PC-9 (cell line): Measurements from ENCODE around the gene MATN1. TPM values are rescaled to one million over a fixed set of nuclear protein-coding genes. Genes with fewer than 3 reads are reported as not detected.

Experiments used
- Bru-seq: library from RNA; stranded (reverse); fragments of 400-500 nt; gene quantifications from one replicate; lab custom pipeline; 2021; lab: Mats Ljungman, UMichigan
- BruChase-seq, 2 experiments: library from RNA; stranded (reverse); fragments of 400-500 nt; gene quantifications; one replicate each; lab custom pipeline; 2021; lab: Mats Ljungman, UMichigan
- BruUV-seq: library from RNA; stranded (reverse); fragments of 400-500 nt; replicated peaks from 2 replicates; lab custom pipeline; 2021; lab: Mats Ljungman, UMichigan
- CTCF ChIA-PET: fragments of 300-600 bp; sonication (Branson Sonifier 250); formaldehyde crosslinking; loops from one replicate; lab custom pipeline; 2022; ENCODE audit warnings: antibody characterized with exemption; lab: Charles Lee
- POLR2A ChIA-PET: fragments of 300-600 bp; sonication (Branson Sonifier 250); formaldehyde crosslinking; loops from one replicate; lab custom pipeline; 2022; ENCODE audit warnings: antibody characterized with exemption; ENCODE audit not compliant: unreplicated experiment; lab: Charles Lee
- DNase-seq, 2 experiments: peaks; one replicate each; pipeline versions ENCODE4 v3.0.0 to v3.0.0-alpha.2; 2015 to 2022; ENCODE audit warnings: mixed read lengths in 1 of 2
- H2AFZ ChIP-seq: fragments of 200-600 bp; sonication (generic); 2 replicates; pipeline ENCODE4 v1.8.1; 2017; ENCODE audit warnings: antibody characterized with exemption
- H3F3A ChIP-seq: fragments of 200-600 bp; sonication (generic); 2 replicates; pipeline ENCODE4 v1.8.1; 2017; ENCODE audit warnings: antibody characterized with exemption, mild to moderate bottlenecking, low read depth; ENCODE audit not compliant: insufficient read depth
- H3K27ac ChIP-seq: fragments of 200-600 bp; sonication (generic); 2 replicates; pipeline ENCODE4 v1.6.1; 2016; ENCODE audit warnings: mixed run types
- H3K27me3 ChIP-seq: fragments of 200-600 bp; sonication (generic); 2 replicates; pipeline ENCODE4 v1.6.1; 2016; ENCODE audit warnings: low read depth, mixed run types; ENCODE audit not compliant: insufficient read depth
- H3K36me3 ChIP-seq: fragments of 200-600 bp; sonication (generic); 2 replicates; pipeline ENCODE4 v1.6.1; 2016; ENCODE audit warnings: low read depth, mixed run types
- H3K4me1 ChIP-seq: fragments of 200-600 bp; sonication (generic); replicated peaks from 2 replicates; pipeline ENCODE4 v1.6.1; 2016; ENCODE audit warnings: mixed run types; ENCODE audit not compliant: insufficient read depth
- H3K4me2 ChIP-seq: fragments of 200-600 bp; sonication (generic); 2 replicates; pipeline ENCODE4 v1.6.1; 2017; ENCODE audit warnings: mixed run types
- H3K4me3 ChIP-seq: fragments of 200-600 bp; sonication (generic); 2 replicates; pipeline ENCODE4 v1.6.1; 2016; ENCODE audit warnings: mixed run types
- H3K79me2 ChIP-seq: fragments of 200-600 bp; sonication (generic); 2 replicates; pipeline ENCODE4 v1.6.1; 2017; ENCODE audit warnings: low read depth, mixed run types
- H3K9me2 ChIP-seq: fragments of 200-600 bp; sonication (generic); 2 replicates; pipeline ENCODE4 v1.8.1; 2017; ENCODE audit warnings: mild to moderate bottlenecking; ENCODE audit not compliant: insufficient read depth
- H3K9me3 ChIP-seq: fragments of 200-600 bp; sonication (generic); 2 replicates; pipeline ENCODE4 v1.8.1; 2016; ENCODE audit warnings: low read depth; ENCODE audit not compliant: insufficient read depth
- H4K20me1 ChIP-seq: fragments of 200-600 bp; sonication (generic); 2 replicates; pipeline ENCODE4 v1.8.1; 2017; ENCODE audit not compliant: insufficient read depth
- EZH2 ChIP-seq: fragments of 200-600 bp; sonication (generic); IDR thresholded peaks from 2 replicates; pipeline ENCODE4 v1.8.0; 2017; ENCODE audit warnings: antibody characterized with exemption, low read depth
- intact Hi-C: fragments of 100-400 bp; cut with micrococcal nuclease; formaldehyde crosslinking; loops from one replicate; pipeline ENCODE4 v1.10.0; 2022; ENCODE audit not compliant: unreplicated experiment
- long read RNA-seq: library from polyadenylated mRNA; stranded (forward); transcript quantifications from one replicate; pipeline ENCODE4 v2.0.0, GENCODE V29; 2022
- total RNA-seq: library from RNA; stranded (reverse); gene quantifications from 2 replicates; pipeline ENCODE4 v1.2.3, GENCODE V29; 2021
- TF ChIP-seq, protein P1 (sequence below): fragments of 200-600 bp; sonication (generic); conservative IDR thresholded peaks from 2 replicates; pipeline ENCODE4 v1.6.1; 2017; ENCODE audit warnings: mixed run types, antibody characterized with exemption, mild to moderate bottlenecking, moderate library complexity

The MATN1 gene
- total RNA-seq = 0.37 and 0.50 TPM in 2 replicates
- percentile 15 among the genes with signal in this experiment for Bru-seq, nascent RNA
- percentile 16 among the genes with signal in this experiment for BruChase-seq, experiment 1, labeled RNA remaining after a 2-hour chase
- percentile 24 among the genes with signal in this experiment for BruChase-seq, experiment 2, labeled RNA remaining after a 6-hour chase
- long read RNA-seq = 0 reads

DNA sequence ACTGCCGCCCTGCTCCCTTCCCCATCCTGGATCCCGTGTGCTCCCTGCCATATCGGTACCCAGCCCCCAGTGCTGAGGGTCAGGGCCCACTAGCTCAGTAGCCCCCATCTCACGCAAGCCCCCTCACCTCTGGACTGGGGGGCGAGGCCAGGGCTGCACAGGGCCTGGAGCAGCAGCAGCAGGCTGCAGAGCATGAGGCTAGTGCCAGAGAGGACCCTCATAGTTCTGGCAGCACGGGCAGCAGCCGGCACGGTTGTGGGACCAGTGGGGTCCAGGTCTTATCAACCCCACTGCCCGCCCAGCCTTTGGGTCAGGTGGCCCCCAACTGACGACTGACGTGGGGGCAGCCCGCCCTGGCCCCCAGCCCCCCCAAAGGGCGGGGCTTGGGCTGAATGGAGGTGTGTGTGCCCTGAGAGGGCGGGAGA is at the start of gene MATN1:
Gene MATN1, minus strand, starts transcription at position 255 of the 425 bp plus-strand sequence. Its CDS starts 34 bp downstream, at position 221.
- Histone ChIP-seq H3K9me2 (no peaks in the 10 kb centered on the region), H3K4me1 (0 out of 2 replicates have a peak, but pooled peaks cover 11% of the 10 kb centered on the region), H4K20me1 (no peaks in the 10 kb centered on the region; the same call in 1 of the 2 replicates), H3K4me3 (no peak within 1 kb of the TSS), H3K27me3 (no peaks in the 10 kb centered on the region), H3K4me2 (no peak within 1 kb of the TSS), H3K27ac (no peak within 1 kb of the TSS), H3F3A (peaks cover 7% of the 10 kb centered on the region; the same call in 1 of the 2 replicates), H3K9me3 (no peaks in the 10 kb centered on the region), H3K79me2 (no peaks in the 10 kb centered on the region), H3K36me3 (no peaks in the 10 kb centered on the region), H2AFZ (no peak within 1 kb of the TSS)
- ChIA-PET CTCF (interaction anchor here (0.6 kb wide), 1 partner anchor 58 kb away, joined by 11 read pairs; no protein-coding TSS in a partner anchor), POLR2A (no interaction called here)
- no peak for DNase-seq
- TF ChIP-seq, protein P1, sequence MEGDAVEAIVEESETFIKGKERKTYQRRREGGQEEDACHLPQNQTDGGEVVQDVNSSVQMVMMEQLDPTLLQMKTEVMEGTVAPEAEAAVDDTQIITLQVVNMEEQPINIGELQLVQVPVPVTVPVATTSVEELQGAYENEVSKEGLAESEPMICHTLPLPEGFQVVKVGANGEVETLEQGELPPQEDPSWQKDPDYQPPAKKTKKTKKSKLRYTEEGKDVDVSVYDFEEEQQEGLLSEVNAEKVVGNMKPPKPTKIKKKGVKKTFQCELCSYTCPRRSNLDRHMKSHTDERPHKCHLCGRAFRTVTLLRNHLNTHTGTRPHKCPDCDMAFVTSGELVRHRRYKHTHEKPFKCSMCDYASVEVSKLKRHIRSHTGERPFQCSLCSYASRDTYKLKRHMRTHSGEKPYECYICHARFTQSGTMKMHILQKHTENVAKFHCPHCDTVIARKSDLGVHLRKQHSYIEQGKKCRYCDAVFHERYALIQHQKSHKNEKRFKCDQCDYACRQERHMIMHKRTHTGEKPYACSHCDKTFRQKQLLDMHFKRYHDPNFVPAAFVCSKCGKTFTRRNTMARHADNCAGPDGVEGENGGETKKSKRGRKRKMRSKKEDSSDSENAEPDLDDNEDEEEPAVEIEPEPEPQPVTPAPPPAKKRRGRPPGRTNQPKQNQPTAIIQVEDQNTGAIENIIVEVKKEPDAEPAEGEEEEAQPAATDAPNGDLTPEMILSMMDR = no peak
- no peak for TF ChIP-seq EZH2
- intact Hi-C loops = no loop called here
- BruUV-seq = no TSS peak

GRCh38 chr1:30771005-30771404 is 47.6 kb upstream of the MATN1 start:
- Histone ChIP-seq H3K4me3 (no peak overlapping the region), H3K27me3 (no peaks in the 10 kb centered on the region), H4K20me1 (no peaks in the 10 kb centered on the region), H3F3A (no peaks in the 10 kb centered on the region), H3K9me2 (no peaks in the 10 kb centered on the region), H3K79me2 (no peaks in the 10 kb centered on the region), H3K9me3 (no peaks in the 10 kb centered on the region), H3K36me3 (no peaks in the 10 kb centered on the region), H3K27ac (no peak overlapping the region), H2AFZ (no peak overlapping the region), H3K4me2 (no peak overlapping the region), H3K4me1 (no peaks in the 10 kb centered on the region)
- BruUV-seq = no TSS peak
- ChIA-PET CTCF (no interaction called here), POLR2A (no interaction called here)
- intact Hi-C loops = no loop called here
- no peak for DNase-seq
- TF ChIP-seq, protein P1 = no peak
- no peak for TF ChIP-seq EZH2

- ChIA-PET CTCF (interaction anchor here (0.6 to 0.7 kb wide), 3 partner anchors 9 to 549 kb away, joined by 6 to 11 read pairs (median 9); no protein-coding TSS in a partner anchor), POLR2A (no interaction called here)
- BruUV-seq = no TSS peak
- no peaks in the 10 kb centered on the region for H3K27me3 ChIP-seq
- TF ChIP-seq, protein P1 = no peak
- no peaks in the 10 kb centered on the region for H4K20me1 ChIP-seq
- no peak overlapping the region for H3K27ac ChIP-seq
- no peak for DNase-seq
- H3K4me2 ChIP-seq = no peak overlapping the region
- intact Hi-C loops = no loop called here
- no peaks in the 10 kb centered on the region for H3K9me2 ChIP-seq
- no peaks in the 10 kb centered on the region for H3K79me2 ChIP-seq
- H3K4me3 ChIP-seq = no peak overlapping the region
- H3K36me3 ChIP-seq = no peaks in the 10 kb centered on the region
- H3F3A ChIP-seq = no peaks in the 10 kb centered on the region
- no peak overlapping the region for H2AFZ ChIP-seq
- no peaks in the 10 kb centered on the region for H3K4me1 ChIP-seq
- H3K9me3 ChIP-seq = no peaks in the 10 kb centered on the region
These were observed 46.8 kb upstream of the MATN1 start for GRCh38 chr1:30770150-30770549.
